OCI-LY7 (cell line): ENCODE data around the gene DIAPH2. TPM values are rescaled to one million over a fixed set of nuclear protein-coding genes. Genes with fewer than 3 reads are reported as not detected.
A peak's percentile ranks its signal among the peaks of the same experiment; 100 is the strongest.

Experiments
- BruUV-seq: library from RNA; stranded (reverse); fragments of 400-500 nt; replicated peaks from 2 replicates; lab custom pipeline; 2021; lab: Mats Ljungman, UMichigan
- CTCF ChIA-PET: fragments of 300-600 bp; sonication (Branson Sonifier 250); formaldehyde crosslinking; loops from one replicate; lab custom pipeline; 2022; ENCODE audit warnings: antibody characterized with exemption; ENCODE audit not compliant: unreplicated experiment; lab: Charles Lee
- POLR2A ChIA-PET: fragments of 300-600 bp; sonication (Branson Sonifier 250); formaldehyde crosslinking; loops from one replicate; lab custom pipeline; 2022; ENCODE audit warnings: antibody characterized with exemption; lab: Charles Lee
- DNase-seq: peaks from one replicate; pipeline ENCODE4 v3.0.0-alpha.2; 2015; ENCODE audit warnings: low spot score
- H2AFZ ChIP-seq: fragments of 200-600 bp; sonication (generic), shearing (Covaris generic); 2 replicates; pipeline ENCODE4 v1.6.1; 2014; ENCODE audit warnings: mild to moderate bottlenecking, antibody characterized with exemption, low read length, moderate library complexity
- H3K27ac ChIP-seq: fragments of 200-600 bp; sonication (generic); 2 replicates; pipeline ENCODE4 v1.5.1; 2014; ENCODE audit warnings: mixed run types, low read depth, mild to moderate bottlenecking, moderate library complexity, low read length, inconsistent platforms; ENCODE audit not compliant: poor library complexity, severe bottlenecking
- H3K36me3 ChIP-seq: fragments of 200-600 bp; sonication (generic); 2 replicates; pipeline ENCODE4 v1.6.1; 2014; ENCODE audit warnings: mild to moderate bottlenecking, antibody characterized with exemption, low read length, moderate library complexity, mixed read lengths; ENCODE audit not compliant: insufficient read depth
- H3K4me1 ChIP-seq: fragments of 200-600 bp; sonication (generic); 2 replicates; pipeline ENCODE4 v1.5.1; 2014; ENCODE audit warnings: mild to moderate bottlenecking, low read length; ENCODE audit not compliant: insufficient read depth, poor library complexity, severe bottlenecking
- H3K4me2 ChIP-seq: fragments of 200-600 bp; sonication (generic); 2 replicates; pipeline ENCODE4 v1.6.1; 2014; ENCODE audit warnings: mild to moderate bottlenecking, low read length
- H3K4me3 ChIP-seq: fragments of 200-600 bp; sonication (generic); 2 replicates; pipeline ENCODE4 v1.5.1; 2014; ENCODE audit warnings: mild to moderate bottlenecking, low read depth, low read length; ENCODE audit not compliant: poor library complexity, severe bottlenecking
- H3K79me2 ChIP-seq: fragments of 200-600 bp; sonication (generic); 2 replicates; pipeline ENCODE4 v1.6.1; 2016; ENCODE audit warnings: low read depth, mild to moderate bottlenecking, low read length, moderate library complexity, mixed read lengths; ENCODE audit not compliant: insufficient read depth
- H3K9me2 ChIP-seq: fragments of 200-600 bp; sonication (generic); 2 replicates; pipeline ENCODE4 v1.6.1; 2016; ENCODE audit warnings: mild to moderate bottlenecking, low read length, mixed read lengths; ENCODE audit not compliant: insufficient read depth
- H3K9me3 ChIP-seq: fragments of 200-600 bp; sonication (generic); 2 replicates; pipeline ENCODE4 v1.6.1; 2014; ENCODE audit warnings: mild to moderate bottlenecking, mixed run types, low read length, mixed read lengths
- H4K20me1 ChIP-seq: fragments of 200-600 bp; sonication (generic); 2 replicates; pipeline ENCODE4 v1.6.1; 2014; ENCODE audit warnings: mild to moderate bottlenecking, antibody characterized with exemption, low read length, moderate library complexity, mixed read lengths; ENCODE audit not compliant: insufficient read depth
- EZH2phosphoT487 ChIP-seq: fragments of 200-600 bp; sonication (generic); IDR thresholded peaks from 2 replicates; pipeline ENCODE4 v1.6.1; 2018; ENCODE audit warnings: low read depth, borderline replicate concordance, mild to moderate bottlenecking, mixed run types, antibody characterized with exemption, low read length, moderate library complexity, mixed read lengths
- intact Hi-C: fragments of 100-400 bp; cut with micrococcal nuclease; formaldehyde crosslinking; loops from one replicate; pipeline ENCODE4 v1.10.0; 2022; ENCODE audit not compliant: unreplicated experiment
- total RNA-seq, 2 experiments: library from RNA; depleted of rRNA in 1 of 2; stranded (reverse); fragments of >200 nt in 1 of 2; shearing (Covaris generic) in 1 of 2; gene quantifications; 2 replicates each; pipeline ENCODE4 v1.2.3, GENCODE V29; 2014 to 2022
- TF ChIP-seq, protein P1 (sequence below): fragments of 200-600 bp; sonication (generic); conservative IDR thresholded peaks from 2 replicates; pipeline ENCODE4 v1.5.1; 2014; ENCODE audit warnings: mild to moderate bottlenecking, antibody characterized with exemption, low read length, moderate library complexity, mixed read lengths

DIAPH2 gene
- total RNA-seq, 2 experiments from 2014 or later: 21.3 to 21.5 TPM

DNA sequence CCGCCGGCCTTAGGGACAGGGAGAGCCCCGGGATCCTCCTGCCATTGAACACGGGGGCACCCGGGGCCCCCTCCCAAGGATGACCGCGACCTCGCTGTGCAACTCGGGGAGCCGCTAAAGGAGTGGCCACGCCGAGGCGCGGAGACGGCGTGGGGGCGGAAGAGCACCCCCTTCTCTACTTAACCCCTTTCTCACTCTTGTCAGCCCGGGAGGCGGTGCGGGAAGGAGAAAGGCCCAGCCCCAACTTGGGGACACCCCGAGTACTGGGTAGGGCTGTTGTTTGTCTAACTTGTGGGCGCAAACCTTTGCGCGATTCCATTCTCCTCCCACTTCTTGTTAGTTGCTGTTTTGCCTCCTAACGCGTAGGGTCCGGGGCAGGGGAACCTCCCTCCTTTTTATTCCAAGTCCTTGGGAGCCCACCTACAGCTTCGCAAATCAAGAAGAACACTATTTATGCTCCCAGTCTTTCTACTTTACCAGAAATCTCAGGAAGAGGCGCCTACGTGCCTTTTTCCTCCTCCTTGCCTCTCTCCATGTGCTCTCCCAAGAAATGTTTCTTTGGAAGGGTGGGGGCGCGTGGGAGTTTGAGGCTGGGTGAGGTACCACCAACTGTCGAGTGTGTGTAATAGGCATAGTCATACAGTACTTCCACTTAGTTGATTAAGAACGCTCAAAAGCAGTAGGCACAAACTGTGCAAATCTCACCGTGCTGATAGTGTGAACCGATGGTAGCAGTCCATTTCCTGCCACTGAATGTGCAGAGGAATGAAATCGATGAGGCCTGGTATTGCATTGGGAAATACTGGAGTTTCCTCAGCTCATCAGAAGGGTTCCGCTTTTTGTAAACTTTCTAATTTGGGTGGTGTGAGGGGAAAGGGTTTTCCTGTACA is 813 bp downstream of the DIAPH2 start:
- Histone ChIP-seq H3K9me2 (no peaks in the 10 kb centered on the region), H2AFZ (peak overlapping the region; percentile 83; the same call in 1 of the 2 replicates), H3K79me2 (peaks cover 31% of the 10 kb centered on the region), H3K9me3 (no peaks in the 10 kb centered on the region), H3K36me3 (peaks cover 2% of the 10 kb centered on the region; the same call in 1 of the 2 replicates), H3K4me3 (peak overlapping the region; percentile 89), H3K4me2 (peak overlapping the region; percentile 88), H3K4me1 (peaks cover 7% of the 10 kb centered on the region), H3K27ac (peak overlapping the region; percentile 68), H4K20me1 (no peaks in the 10 kb centered on the region)
- intact Hi-C loops: loop anchor here (2.0 to 10.0 kb wide), 2 partner anchors 149 to 1223 kb away; no protein-coding TSS in a partner anchor
- peak; percentile 36 for DNase-seq
- no peak for TF ChIP-seq EZH2phosphoT487
- TF ChIP-seq, protein P1, sequence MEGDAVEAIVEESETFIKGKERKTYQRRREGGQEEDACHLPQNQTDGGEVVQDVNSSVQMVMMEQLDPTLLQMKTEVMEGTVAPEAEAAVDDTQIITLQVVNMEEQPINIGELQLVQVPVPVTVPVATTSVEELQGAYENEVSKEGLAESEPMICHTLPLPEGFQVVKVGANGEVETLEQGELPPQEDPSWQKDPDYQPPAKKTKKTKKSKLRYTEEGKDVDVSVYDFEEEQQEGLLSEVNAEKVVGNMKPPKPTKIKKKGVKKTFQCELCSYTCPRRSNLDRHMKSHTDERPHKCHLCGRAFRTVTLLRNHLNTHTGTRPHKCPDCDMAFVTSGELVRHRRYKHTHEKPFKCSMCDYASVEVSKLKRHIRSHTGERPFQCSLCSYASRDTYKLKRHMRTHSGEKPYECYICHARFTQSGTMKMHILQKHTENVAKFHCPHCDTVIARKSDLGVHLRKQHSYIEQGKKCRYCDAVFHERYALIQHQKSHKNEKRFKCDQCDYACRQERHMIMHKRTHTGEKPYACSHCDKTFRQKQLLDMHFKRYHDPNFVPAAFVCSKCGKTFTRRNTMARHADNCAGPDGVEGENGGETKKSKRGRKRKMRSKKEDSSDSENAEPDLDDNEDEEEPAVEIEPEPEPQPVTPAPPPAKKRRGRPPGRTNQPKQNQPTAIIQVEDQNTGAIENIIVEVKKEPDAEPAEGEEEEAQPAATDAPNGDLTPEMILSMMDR: no peak
- ChIA-PET POLR2A (interaction anchor here (0.5 to 1.0 kb wide), 3 partner anchors 17 to 761 kb away, joined by 3 read pairs; no protein-coding TSS in a partner anchor), CTCF (no interaction called here)
- BruUV-seq: no TSS peak

DNA sequence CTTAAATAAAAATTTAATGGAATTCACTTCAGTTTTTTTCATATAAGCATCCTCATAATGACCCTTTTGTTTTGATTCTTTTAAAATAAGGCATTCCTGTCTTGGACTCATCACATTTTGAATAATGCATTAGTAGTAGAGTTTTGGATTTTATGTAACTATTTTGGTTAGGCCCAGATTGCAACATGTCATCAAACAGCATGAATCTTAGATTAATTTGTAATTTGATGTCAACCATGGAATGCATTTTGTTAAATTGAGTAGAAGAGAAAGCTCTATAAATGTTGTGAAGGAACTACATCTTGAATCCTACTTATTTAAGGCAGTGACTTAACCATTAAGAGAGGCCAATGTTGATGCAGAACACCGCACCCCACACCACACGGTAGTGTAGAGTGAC is 3.1 kb downstream of the DIAPH2 start:
- CTCF ChIA-PET: no interaction called here
- no peaks in the 10 kb centered on the region for H4K20me1 ChIP-seq
- no peak overlapping the region for H3K4me3 ChIP-seq
- peaks cover 31% of the 10 kb centered on the region for H3K79me2 ChIP-seq
- intact Hi-C loops: loop anchor here (10.0 kb wide), 1 partner anchor 147 kb away; no protein-coding TSS in a partner anchor
- no peaks in the 10 kb centered on the region for H3K9me3 ChIP-seq
- no peak for DNase-seq
- peaks cover 7% of the 10 kb centered on the region for H3K4me1 ChIP-seq
- no peaks in the 10 kb centered on the region for H3K9me2 ChIP-seq
- no peak overlapping the region for H3K27ac ChIP-seq
- TF ChIP-seq, protein P1: no peak
- no peak for TF ChIP-seq EZH2phosphoT487
- POLR2A ChIA-PET: no interaction called here
- no peak overlapping the region for H2AFZ ChIP-seq
- BruUV-seq: no TSS peak
- H3K4me2 ChIP-seq: no peak overlapping the region
- H3K36me3 ChIP-seq: peaks cover 2% of the 10 kb centered on the region
